Ishikawa (cell line): Measurements from ENCODE around the gene PPAN.

ENCODE experiments used
- CEBPB ChIP-seq: IDR thresholded peaks from 2 replicates; pipeline ENCODE4 v1.6.1; 2012
- EP300 ChIP-seq: IDR thresholded peaks from 2 replicates; pipeline ENCODE4 v1.6.1; 2012; ENCODE audit warnings: borderline replicate concordance
- FOXM1 ChIP-seq: IDR thresholded peaks from 2 replicates; pipeline ENCODE4 v1.6.1; 2012; ENCODE audit warnings: low read depth, borderline replicate concordance
- NFIC ChIP-seq: IDR thresholded peaks from 2 replicates; pipeline ENCODE4 v1.6.1; 2012
- RAD21 ChIP-seq: IDR thresholded peaks from 2 replicates; pipeline ENCODE4 v1.6.1; 2012; ENCODE audit warnings: low read depth
- REST ChIP-seq: IDR thresholded peaks from 2 replicates; pipeline ENCODE4 v1.6.1; 2012; ENCODE audit warnings: low read depth, mild to moderate bottlenecking
- TAF1 ChIP-seq: IDR thresholded peaks from 2 replicates; pipeline ENCODE4 v1.6.1; 2012; ENCODE audit warnings: low read depth, mild to moderate bottlenecking
- TCF12 ChIP-seq: IDR thresholded peaks from 2 replicates; pipeline ENCODE4 v1.6.1; 2012; ENCODE audit warnings: low read depth
- TEAD4 ChIP-seq: IDR thresholded peaks from 2 replicates; pipeline ENCODE4 v1.6.1; 2012
- USF1 ChIP-seq: IDR thresholded peaks from 2 replicates; pipeline ENCODE4 v1.6.1; 2012
- YY1 ChIP-seq: IDR thresholded peaks from 2 replicates; pipeline ENCODE4 v1.6.1; 2012; ENCODE audit warnings: low read depth
- ZBTB7A ChIP-seq: IDR thresholded peaks from 2 replicates; pipeline ENCODE4 v1.6.1; 2012; ENCODE audit warnings: low read depth
- TF ChIP-seq, protein P1 (sequence below): IDR thresholded peaks from 2 replicates; pipeline ENCODE4 v1.6.1; 2012

PPAN gene

GRCh38 chr19:10112895-10113591 is 6.9 kb downstream of the PPAN start:
- no peak for TF ChIP-seq CEBPB
- no peak for TF ChIP-seq YY1
- TF ChIP-seq REST, result no peak
- no peak for TF ChIP-seq TCF12
- TF ChIP-seq ZBTB7A, result no peak
- TF ChIP-seq RAD21, result peak; percentile 19; the same call in 1 of the 2 replicates
- TF ChIP-seq TAF1, result no peak

GRCh38 chr19:10113592-10113963 is 7.4 kb downstream of the PPAN start:
- TF ChIP-seq YY1 (no peak), TEAD4 (0 out of 2 replicates have a peak, but pooled peaks have one; percentile 9), USF1 (no peak)

GRCh38 chr19:10113964-10114650 is 7.9 kb downstream of the PPAN start:
- TF ChIP-seq ZBTB7A (no peak), NFIC (no peak), USF1 (no peak), YY1 (no peak), CEBPB (no peak), EP300 (no peak), TAF1 (no peak), RAD21 (no peak)
- TF ChIP-seq, protein P1, sequence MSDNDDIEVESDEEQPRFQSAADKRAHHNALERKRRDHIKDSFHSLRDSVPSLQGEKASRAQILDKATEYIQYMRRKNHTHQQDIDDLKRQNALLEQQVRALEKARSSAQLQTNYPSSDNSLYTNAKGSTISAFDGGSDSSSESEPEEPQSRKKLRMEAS, result no peak

DNA sequence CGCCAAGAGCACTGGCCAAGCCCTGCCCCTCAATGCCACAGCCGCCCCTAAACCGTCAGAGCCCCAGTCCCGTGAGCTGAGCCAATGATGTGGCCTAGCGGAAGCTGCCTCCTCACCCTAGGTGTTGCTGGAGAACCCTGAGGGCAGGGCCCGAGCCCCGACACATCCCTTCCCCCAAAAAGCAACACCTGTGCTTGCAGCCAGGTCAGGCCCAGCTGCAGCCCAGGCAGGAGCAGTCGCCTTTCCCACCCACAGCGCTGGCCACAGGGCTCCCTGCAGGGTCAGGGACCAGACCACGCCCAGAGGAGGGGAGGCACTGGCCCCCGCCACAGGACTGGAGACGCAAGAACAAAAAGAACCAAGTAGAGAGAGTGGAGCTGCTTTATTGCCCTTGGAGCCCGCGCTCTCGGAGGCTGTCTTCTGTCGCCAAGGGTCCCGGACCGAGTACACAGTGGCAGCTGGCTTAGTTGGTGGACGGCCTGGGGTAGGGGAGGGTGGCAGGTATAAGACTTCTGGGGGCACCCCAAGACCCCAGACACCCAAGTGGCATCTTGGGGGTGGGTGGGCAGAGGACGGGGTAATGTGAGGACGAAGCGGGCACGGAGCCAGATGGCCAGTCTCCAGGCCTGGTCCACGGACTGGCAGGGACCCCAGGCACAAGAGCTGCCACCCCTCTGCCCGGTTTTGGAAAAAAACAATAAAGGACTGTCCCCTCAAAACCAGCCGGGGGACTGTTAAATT is 8.7 kb downstream of the PPAN start:
- TF ChIP-seq NFIC, result peak; percentile 11; the same call in 1 of the 2 replicates
- TF ChIP-seq TEAD4, result no peak
- no peak for TF ChIP-seq ZBTB7A

DNA sequence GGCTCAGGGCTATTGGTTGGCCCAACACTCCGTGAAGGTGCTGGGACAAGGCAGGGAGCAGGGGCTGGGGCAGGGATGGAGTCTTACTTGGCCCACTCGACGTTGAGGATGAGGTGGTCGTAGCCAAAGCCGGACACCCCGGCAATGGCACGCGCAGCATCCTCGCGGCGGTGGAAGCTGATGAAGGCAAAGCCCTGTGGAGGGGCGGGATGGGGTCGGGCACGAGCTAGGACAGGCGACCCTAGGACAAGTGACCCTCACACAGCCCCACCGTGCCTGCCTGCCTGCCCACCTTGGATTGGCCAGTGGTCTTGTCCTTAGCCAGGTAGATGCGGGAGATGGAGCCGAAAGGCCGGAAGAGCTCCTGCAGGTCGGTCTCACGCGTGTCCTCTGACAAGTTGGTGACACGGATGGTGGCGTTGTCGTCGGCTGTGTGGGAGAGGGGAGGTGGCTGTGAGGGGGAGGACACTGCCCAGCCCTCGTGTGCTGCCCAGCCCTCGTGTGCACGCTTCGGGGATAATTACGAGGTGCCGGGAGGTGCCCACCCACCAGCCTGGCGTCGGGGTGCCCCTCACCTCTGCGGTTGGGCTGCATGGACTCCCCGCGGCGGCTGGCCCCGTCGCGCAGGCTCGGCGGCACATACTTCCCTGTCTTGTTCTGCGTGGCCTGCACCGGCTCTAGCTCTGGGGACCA is 9.4 kb downstream of the PPAN start:
- TF ChIP-seq REST (no peak), TEAD4 (no peak), YY1 (no peak), RAD21 (no peak), FOXM1 (no peak), TCF12 (no peak), EP300 (no peak), ZBTB7A (no peak), NFIC (no peak)
- TF ChIP-seq, protein P1, result no peak
